HEK293 (cell line): ENCODE results near the gene CTLA4.

ENCODE experiments used
- CTCF ChIA-PET: fragments of 350-600 bp; formaldehyde crosslinking; extraction: SDS; loops from one replicate; lab custom pipeline; 2021; ENCODE audit warnings: antibody characterized with exemption; lab: Yijun Ruan, JAX
- POLR2A ChIA-PET: fragments of 300-600 bp; formaldehyde crosslinking; extraction: SDS; loops from one replicate; lab custom pipeline; 2020; ENCODE audit warnings: antibody characterized with exemption, inconsistent platforms; lab: Yijun Ruan, JAX
- H3K27ac ChIP-seq: fragments of 200-500 bp; sonication (Bioruptor generic); 2 replicates; pipeline ENCODE4 v1.5.1; 2014; ENCODE audit warnings: low read depth, low read length, control low read depth, inconsistent platforms; ENCODE audit errors: extremely low read depth
- H3K36me3 ChIP-seq, 2 experiments: fragments of 200-500 bp in 1 of 2; sonication (Bioruptor generic) in 1 of 2; 1 replicate in 1 of 2; 2 replicates in 1 of 2; pipeline ENCODE4 v1.5.1; 2014 to 2017; ENCODE audit warnings: inconsistent platforms in 2 of 2, low read length in 2 of 2; ENCODE audit not compliant: control insufficient read depth in 2 of 2, insufficient read depth in 1 of 2
- H3K4me1 ChIP-seq: fragments of 200-500 bp; sonication (Bioruptor generic); 2 replicates; pipeline ENCODE4 v1.5.1; 2014; ENCODE audit warnings: mild to moderate bottlenecking, low read length, inconsistent platforms; ENCODE audit not compliant: control insufficient read depth, insufficient read depth
- H3K4me3 ChIP-seq: 2 replicates; pipeline ENCODE4 v1.5.1; 2011; ENCODE audit warnings: low read depth, mild to moderate bottlenecking, control low read depth, low read length, moderate library complexity
- H3K9me3 ChIP-seq: fragments of 200-500 bp; sonication (Bioruptor generic); 2 replicates; pipeline ENCODE4 v1.5.1; 2014; ENCODE audit warnings: low read depth, low read length, inconsistent platforms; ENCODE audit not compliant: control insufficient read depth, insufficient read depth
- BCL11A ChIP-seq: fragments of 450-650 bp; formaldehyde crosslinking; IDR thresholded peaks from 2 replicates; pipeline ENCODE4 v1.5.1; 2016; ENCODE audit warnings: low read depth, missing biosample characterization, missing genetic modification characterization
- GLI2 ChIP-seq: fragments of 450-650 bp; formaldehyde crosslinking; IDR thresholded peaks from 2 replicates; pipeline ENCODE4; 2017; ENCODE audit warnings: missing biosample characterization, missing genetic modification characterization, low read depth, borderline replicate concordance
- MEIS1 ChIP-seq: sonication (generic); formaldehyde crosslinking; IDR thresholded peaks from 2 replicates; pipeline ENCODE4 v1.8.1; 2022; ENCODE audit warnings: missing genetic modification reagents, mild to moderate bottlenecking, borderline replicate concordance
- ZEB2 ChIP-seq: fragments of 450-650 bp; formaldehyde crosslinking; IDR thresholded peaks from 2 replicates; pipeline ENCODE4 v1.5.1; 2016; ENCODE audit warnings: missing biosample characterization, missing genetic modification characterization
- ZNF16 ChIP-seq: fragments of 450-650 bp; formaldehyde crosslinking; IDR thresholded peaks from 2 replicates; pipeline ENCODE4 v1.5.1; 2016; ENCODE audit warnings: low read depth, missing biosample characterization, missing genetic modification characterization
- ZNF174 ChIP-seq: fragments of 450-650 bp; formaldehyde crosslinking; IDR thresholded peaks from 2 replicates; pipeline ENCODE4 v1.5.0; 2017; ENCODE audit warnings: missing biosample characterization, mild to moderate bottlenecking, missing genetic modification characterization
- ZNF2 ChIP-seq: fragments of 450-650 bp; formaldehyde crosslinking; IDR thresholded peaks from 2 replicates; pipeline ENCODE4 v1.5.1; 2016; ENCODE audit warnings: missing biosample characterization, missing genetic modification characterization
- ZNF654 ChIP-seq: fragments of 450-650 bp; formaldehyde crosslinking; IDR thresholded peaks from 2 replicates; pipeline ENCODE4 v1.5.1; 2016; ENCODE audit warnings: low read depth, missing biosample characterization, missing genetic modification characterization
- ZNF664 ChIP-seq: fragments of 450-650 bp; formaldehyde crosslinking; IDR thresholded peaks from 2 replicates; pipeline ENCODE4 v1.5.1; 2016; ENCODE audit warnings: missing biosample characterization, missing genetic modification characterization
- ZNF791 ChIP-seq: fragments of 450-650 bp; formaldehyde crosslinking; IDR thresholded peaks from 2 replicates; pipeline ENCODE4 v1.5.1; 2016; ENCODE audit warnings: missing biosample characterization, missing genetic modification characterization
- ZNF837 ChIP-seq: fragments of 450-650 bp; formaldehyde crosslinking; IDR thresholded peaks from 2 replicates; pipeline ENCODE4 v1.5.1; 2016; ENCODE audit warnings: missing biosample characterization, missing genetic modification characterization
- ZNF843 ChIP-seq: fragments of 450-650 bp; formaldehyde crosslinking; IDR thresholded peaks from 2 replicates; pipeline ENCODE4 v1.5.1; 2016; ENCODE audit warnings: missing biosample characterization, missing genetic modification characterization
- ZSCAN16 ChIP-seq: fragments of 450-650 bp; formaldehyde crosslinking; IDR thresholded peaks from 2 replicates; pipeline ENCODE4 v1.5.1; 2016; ENCODE audit warnings: missing biosample characterization, missing genetic modification characterization
- TF ChIP-seq, protein P1 (sequence below): fragments of 450-650 bp; formaldehyde crosslinking; IDR thresholded peaks from 2 replicates; pipeline ENCODE4 v1.5.1; 2016; ENCODE audit warnings: missing biosample characterization, missing genetic modification characterization
- TF ChIP-seq, protein P2 (sequence below): fragments of 450-650 bp; formaldehyde crosslinking; IDR thresholded peaks from 2 replicates; pipeline ENCODE4 v1.5.1; 2017; ENCODE audit warnings: missing biosample characterization, missing genetic modification characterization
- TF ChIP-seq, protein P3 (sequence below): fragments of 450-650 bp; formaldehyde crosslinking; IDR thresholded peaks from 2 replicates; pipeline ENCODE4 v1.5.1; 2016; ENCODE audit warnings: missing biosample characterization, missing genetic modification characterization
- TF ChIP-seq, protein P4 (sequence below): fragments of 450-650 bp; formaldehyde crosslinking; IDR thresholded peaks from 2 replicates; pipeline ENCODE4 v1.5.1; 2016; ENCODE audit warnings: missing biosample characterization, missing genetic modification characterization

Gene CTLA4

GRCh38 chr2:203857656-203858055, 9.9 kb upstream of the CTLA4 start (continued):
- TF ChIP-seq, protein P1, sequence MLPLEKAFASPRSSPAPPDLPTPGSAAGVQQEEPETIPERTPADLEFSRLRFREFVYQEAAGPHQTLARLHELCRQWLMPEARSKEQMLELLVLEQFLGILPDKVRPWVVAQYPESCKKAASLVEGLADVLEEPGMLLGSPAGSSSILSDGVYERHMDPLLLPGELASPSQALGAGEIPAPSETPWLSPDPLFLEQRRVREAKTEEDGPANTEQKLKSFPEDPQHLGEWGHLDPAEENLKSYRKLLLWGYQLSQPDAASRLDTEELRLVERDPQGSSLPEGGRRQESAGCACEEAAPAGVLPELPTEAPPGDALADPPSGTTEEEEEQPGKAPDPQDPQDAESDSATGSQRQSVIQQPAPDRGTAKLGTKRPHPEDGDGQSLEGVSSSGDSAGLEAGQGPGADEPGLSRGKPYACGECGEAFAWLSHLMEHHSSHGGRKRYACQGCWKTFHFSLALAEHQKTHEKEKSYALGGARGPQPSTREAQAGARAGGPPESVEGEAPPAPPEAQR = no peak
- TF ChIP-seq ZEB2 (tag by site-specific recombination) = no peak
- TF ChIP-seq MEIS1 (CRISPR knock-in tag) = no peak
- TF ChIP-seq, all 188 proteins: peak for 0

DNA sequence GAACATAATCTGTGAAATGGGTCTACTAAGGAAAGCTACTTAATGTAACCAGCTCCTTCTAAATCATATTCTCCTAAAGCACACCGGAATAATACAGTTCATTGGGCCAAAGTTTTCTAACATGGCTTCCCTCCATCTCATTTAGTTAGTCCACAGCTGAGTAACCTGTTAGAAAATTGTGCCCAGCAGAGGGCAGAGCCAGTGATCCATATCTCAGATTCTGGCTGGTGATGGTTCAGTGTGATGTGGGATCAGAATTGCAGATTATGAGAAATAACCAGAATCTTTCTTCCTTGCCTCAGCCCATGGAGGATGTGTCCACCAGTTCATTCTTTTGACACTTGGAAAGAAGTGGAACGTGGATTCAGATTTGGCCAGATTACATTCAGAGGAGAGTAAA, 9.4 kb upstream of the CTLA4 start:
- H3K27ac ChIP-seq = no peak overlapping the region
- no peaks in the 10 kb centered on the region for H3K4me1 ChIP-seq
- H3K9me3 ChIP-seq = no peaks in the 10 kb centered on the region
- H3K4me3 ChIP-seq = no peak overlapping the region
- POLR2A ChIA-PET = no interaction called here
- CTCF ChIA-PET = interaction anchor here (1.1 kb wide), 1 partner anchor 43 kb away, joined by 3 read pairs; no protein-coding TSS in a partner anchor
- no peaks in the 10 kb centered on the region for H3K36me3 ChIP-seq
- TF ChIP-seq ZNF654 (tag by site-specific recombination) = no peak
- no peak for TF ChIP-seq ZNF16 (tag by site-specific recombination)
- TF ChIP-seq, protein P2, sequence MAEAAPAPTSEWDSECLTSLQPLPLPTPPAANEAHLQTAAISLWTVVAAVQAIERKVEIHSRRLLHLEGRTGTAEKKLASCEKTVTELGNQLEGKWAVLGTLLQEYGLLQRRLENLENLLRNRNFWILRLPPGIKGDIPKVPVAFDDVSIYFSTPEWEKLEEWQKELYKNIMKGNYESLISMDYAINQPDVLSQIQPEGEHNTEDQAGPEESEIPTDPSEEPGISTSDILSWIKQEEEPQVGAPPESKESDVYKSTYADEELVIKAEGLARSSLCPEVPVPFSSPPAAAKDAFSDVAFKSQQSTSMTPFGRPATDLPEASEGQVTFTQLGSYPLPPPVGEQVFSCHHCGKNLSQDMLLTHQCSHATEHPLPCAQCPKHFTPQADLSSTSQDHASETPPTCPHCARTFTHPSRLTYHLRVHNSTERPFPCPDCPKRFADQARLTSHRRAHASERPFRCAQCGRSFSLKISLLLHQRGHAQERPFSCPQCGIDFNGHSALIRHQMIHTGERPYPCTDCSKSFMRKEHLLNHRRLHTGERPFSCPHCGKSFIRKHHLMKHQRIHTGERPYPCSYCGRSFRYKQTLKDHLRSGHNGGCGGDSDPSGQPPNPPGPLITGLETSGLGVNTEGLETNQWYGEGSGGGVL (tag by site-specific recombination) = no peak
- no peak for TF ChIP-seq ZNF837 (tag by site-specific recombination)
- no peak for TF ChIP-seq ZNF843 (tag by site-specific recombination)
- no peak for TF ChIP-seq ZNF174
- no peak for TF ChIP-seq ZNF2 (tag by site-specific recombination)
- TF ChIP-seq ZSCAN16 = no peak
- TF ChIP-seq, protein P3, sequence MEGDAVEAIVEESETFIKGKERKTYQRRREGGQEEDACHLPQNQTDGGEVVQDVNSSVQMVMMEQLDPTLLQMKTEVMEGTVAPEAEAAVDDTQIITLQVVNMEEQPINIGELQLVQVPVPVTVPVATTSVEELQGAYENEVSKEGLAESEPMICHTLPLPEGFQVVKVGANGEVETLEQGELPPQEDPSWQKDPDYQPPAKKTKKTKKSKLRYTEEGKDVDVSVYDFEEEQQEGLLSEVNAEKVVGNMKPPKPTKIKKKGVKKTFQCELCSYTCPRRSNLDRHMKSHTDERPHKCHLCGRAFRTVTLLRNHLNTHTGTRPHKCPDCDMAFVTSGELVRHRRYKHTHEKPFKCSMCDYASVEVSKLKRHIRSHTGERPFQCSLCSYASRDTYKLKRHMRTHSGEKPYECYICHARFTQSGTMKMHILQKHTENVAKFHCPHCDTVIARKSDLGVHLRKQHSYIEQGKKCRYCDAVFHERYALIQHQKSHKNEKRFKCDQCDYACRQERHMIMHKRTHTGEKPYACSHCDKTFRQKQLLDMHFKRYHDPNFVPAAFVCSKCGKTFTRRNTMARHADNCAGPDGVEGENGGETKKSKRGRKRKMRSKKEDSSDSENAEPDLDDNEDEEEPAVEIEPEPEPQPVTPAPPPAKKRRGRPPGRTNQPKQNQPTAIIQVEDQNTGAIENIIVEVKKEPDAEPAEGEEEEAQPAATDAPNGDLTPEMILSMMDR (tag by site-specific recombination) = no peak
- TF ChIP-seq ZNF664 (tag by site-specific recombination) = no peak
- TF ChIP-seq, protein P4, sequence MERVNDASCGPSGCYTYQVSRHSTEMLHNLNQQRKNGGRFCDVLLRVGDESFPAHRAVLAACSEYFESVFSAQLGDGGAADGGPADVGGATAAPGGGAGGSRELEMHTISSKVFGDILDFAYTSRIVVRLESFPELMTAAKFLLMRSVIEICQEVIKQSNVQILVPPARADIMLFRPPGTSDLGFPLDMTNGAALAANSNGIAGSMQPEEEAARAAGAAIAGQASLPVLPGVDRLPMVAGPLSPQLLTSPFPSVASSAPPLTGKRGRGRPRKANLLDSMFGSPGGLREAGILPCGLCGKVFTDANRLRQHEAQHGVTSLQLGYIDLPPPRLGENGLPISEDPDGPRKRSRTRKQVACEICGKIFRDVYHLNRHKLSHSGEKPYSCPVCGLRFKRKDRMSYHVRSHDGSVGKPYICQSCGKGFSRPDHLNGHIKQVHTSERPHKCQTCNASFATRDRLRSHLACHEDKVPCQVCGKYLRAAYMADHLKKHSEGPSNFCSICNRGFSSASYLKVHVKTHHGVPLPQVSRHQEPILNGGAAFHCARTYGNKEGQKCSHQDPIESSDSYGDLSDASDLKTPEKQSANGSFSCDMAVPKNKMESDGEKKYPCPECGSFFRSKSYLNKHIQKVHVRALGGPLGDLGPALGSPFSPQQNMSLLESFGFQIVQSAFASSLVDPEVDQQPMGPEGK = no peak
- TF ChIP-seq BCL11A (tag by site-specific recombination) = no peak
- no peak for TF ChIP-seq ZNF791 (tag by site-specific recombination)

DNA sequence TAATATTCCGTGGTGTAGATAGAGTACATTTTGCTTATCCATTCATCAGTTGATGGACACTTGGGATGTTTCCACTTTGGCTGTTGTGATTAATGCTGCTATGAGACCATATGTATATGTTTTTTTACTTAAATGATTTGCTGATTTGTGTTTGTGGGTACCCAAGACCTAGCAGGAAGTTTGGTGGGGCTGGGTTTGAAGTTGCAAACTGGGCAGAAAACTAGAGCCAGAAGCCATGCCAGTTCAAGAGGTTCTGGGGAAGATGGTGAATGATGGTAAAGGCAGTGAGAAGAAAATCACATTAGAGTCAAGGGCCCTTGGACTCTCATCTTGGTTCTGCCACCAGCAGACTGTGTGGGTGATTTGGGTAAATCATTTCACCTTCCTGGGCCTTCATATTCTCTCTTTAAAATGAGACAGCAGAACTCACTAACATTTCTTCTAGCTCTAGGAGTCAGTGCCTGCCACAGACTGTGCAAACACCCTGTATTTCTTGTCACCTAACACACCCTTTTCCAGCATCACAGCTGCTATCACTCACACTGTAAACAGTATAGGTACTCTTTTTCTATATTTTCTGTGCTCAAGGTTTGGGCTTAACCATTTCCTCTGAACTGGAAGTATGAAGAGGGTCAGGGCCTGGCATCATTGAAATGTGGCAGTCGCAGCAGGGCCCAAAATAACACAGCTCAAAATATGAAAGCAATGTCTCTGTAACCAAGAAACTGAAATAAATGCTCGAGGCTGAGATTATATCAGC, 8.4 kb upstream of the CTLA4 start:
- Histone ChIP-seq H3K4me3 (no peak overlapping the region), H3K36me3 (no peaks in the 10 kb centered on the region), H3K27ac (no peak overlapping the region), H3K4me1 (no peaks in the 10 kb centered on the region), H3K9me3 (no peaks in the 10 kb centered on the region)
- no peak for TF ChIP-seq GLI2 (tag by site-specific recombination)
- ChIA-PET CTCF (interaction anchor here (0.6 kb wide), 1 partner anchor 66 kb away, joined by 5 read pairs; no protein-coding TSS in a partner anchor), POLR2A (no interaction called here)
